Ovary (tissue), 9 donors: Measurements from ENCODE around the gene METTL16. TPM values are rescaled to one million over a fixed set of nuclear protein-coding genes. Genes with fewer than 3 reads are reported as not detected.

Experiments used
- DNase-seq, 5 donors: peaks; one replicate each; pipeline ENCODE4 v3.0.0-alpha.2; 2019 to 2020
- H3K27ac ChIP-seq, 2 donors: fragments of 200-600 bp; one replicate each; pipeline versions ENCODE4 v1.5.1 to v1.8.0; 2019 to 2022
- H3K27me3 ChIP-seq: fragments of 200-600 bp; one replicate; pipeline ENCODE4 v1.8.0; 2022
- H3K36me3 ChIP-seq: fragments of 200-600 bp; sonication (generic); one replicate; pipeline ENCODE4 v1.5.1; 2019
- H3K4me1 ChIP-seq: one replicate; pipeline ENCODE4 v1.8.1; 2013; ENCODE audit warnings: mild to moderate bottlenecking, moderate library complexity; ENCODE audit not compliant: insufficient read depth
- H3K4me3 ChIP-seq: fragments of 200-600 bp; sonication (generic); one replicate; pipeline ENCODE4 v1.5.1; 2017
- H3K9me3 ChIP-seq, 2 donors: fragments of 200-600 bp in 1 of 2; sonication (generic) in 1 of 2; one replicate each; pipeline versions ENCODE4 v1.5.1 to v1.8.1; 2013 to 2019; ENCODE audit warnings: mild to moderate bottlenecking in 1 of 2, moderate library complexity in 1 of 2
- CTCF ChIP-seq, 3 donors: fragments of 450-650 bp in 2 of 3; fragments of 200-600 bp in 1 of 3; IDR thresholded peaks; one replicate each; pipeline versions ENCODE4 v1.5.1 to v1.8.0; 2016 to 2022; ENCODE audit warnings: antibody characterized with exemption in 3 of 3, mild to moderate bottlenecking in 1 of 3
- EP300 ChIP-seq: sonication (generic); formaldehyde crosslinking; IDR thresholded peaks from one replicate; pipeline ENCODE4 v1.6.1; 2017; ENCODE audit warnings: antibody characterized with exemption
- POLR2A ChIP-seq: fragments of 450-650 bp; IDR thresholded peaks from one replicate; pipeline ENCODE4 v1.6.1; 2017; ENCODE audit warnings: antibody characterized with exemption, mild to moderate bottlenecking, moderate library complexity
- WGBS, 3 donors: extraction: QIAGEN DNeasy Blood & Tissue Kit in 1 of 3; methylation state at CpG; one replicate each; pipeline versions ENCODE4 v1.1.5 to v1.1.7; 2013 to 2017; 5-methylcytosine and 5-hydroxymethylcytosine counted together
- intact Hi-C, 4 donors: fragments of 100-400 bp; cut with DNase I; formaldehyde crosslinking; loops; one replicate each; pipeline versions ENCODE4 v1.11.0 to v1.15.1; 2022 to 2023
- polyA plus RNA-seq, 2 donors: library from polyadenylated mRNA; stranded (reverse); fragments of 200-250 nt in 1 of 2; fragments of 350-450 nt in 1 of 2; fragmentation: Illumina TruSeq in 1 of 2; extraction: RNeasy Lipid Tissue Mini Kit (QIAGEN cat#74804) in 1 of 2; gene quantifications; one replicate each; pipeline ENCODE4 v1.2.3, GENCODE V29; 2013 to 2014
- total RNA-seq, 7 donors: library from RNA; depleted of rRNA in 2 of 7; stranded (reverse); fragments of >200 nt in 2 of 7; fragmentation: NEBNext Ultra II Directional in 3 of 7; extraction: Animal tissue kit (Norgen Biotek cat#: 25700) in 3 of 7; gene quantifications; one replicate each; pipeline versions ENCODE4 v1.1.0 to v1.2.4, GENCODE V29; 2016 to 2023
- donor health status: DM: no; HTN: no; CAD: no; lungs with moderate emphysema.
- donor health status: DM: no; HTN: no; CAD: no.
- donor health status: Bipolar disorder and iron deficiency.
- donor health status: DM: yes; HTN: yes; CAD: no.
- donor health status: DM: no; HTN: no; CAD: no.
- donor health status: DM: yes; HTN: yes; CAD: no.

The METTL16 gene
- total and polyA plus RNA-seq, 9 donors, result 18.4 to 69.1 (median 38.8) TPM

- TF ChIP-seq CTCF (IDR thresholded peaks at IDR 0.05) (no peak), POLR2A (no peak), EP300 (no peak)
- intact Hi-C loops, result loop anchor here in 2 of 4 donors (5.0 to 10.0 kb wide), 2 partner anchors 33 to 300 kb away; no protein-coding TSS in a partner anchor
- Histone ChIP-seq H3K4me3 (no peak overlapping the region), H3K4me1 (peaks cover 10% of the 10 kb centered on the region), H3K27me3 (no peaks in the 10 kb centered on the region), H3K36me3 (no peaks in the 10 kb centered on the region), H3K27ac (peak overlapping the region in 1 of 2 donors; percentile 77), H3K9me3 (no peaks in the 10 kb centered on the region)
- peak in 1 of 5 donors; percentile 46 for DNase-seq
- 74 to 76% (median 74%) methylated on average over 22 of the region's 22 CpGs for WGBS, 3 donors
These were observed 127.1 kb downstream of the METTL16 start for GRCh38 chr17:2384439-2385127.

- intact Hi-C loops, result loop anchor here (1.0 to 10.0 kb wide), 5 partner anchors 31 to 301 kb away; no protein-coding TSS in a partner anchor
- TF ChIP-seq EP300, result no peak
- TF ChIP-seq POLR2A, result no peak
- no peak for TF ChIP-seq CTCF (IDR thresholded peaks at IDR 0.05)
- no peak for DNase-seq
- H3K4me1 ChIP-seq, result peaks cover 10% of the 10 kb centered on the region
- peak overlapping the region in 1 of 2 donors; percentile 36 for H3K27ac ChIP-seq
- no peaks in the 10 kb centered on the region for H3K36me3 ChIP-seq
- H3K4me3 ChIP-seq, result no peak overlapping the region
- 85 to 92% (median 88%) methylated on average over 11 of the region's 11 CpGs for WGBS, 3 donors
- H3K27me3 ChIP-seq, result no peaks in the 10 kb centered on the region
- no peaks in the 10 kb centered on the region for H3K9me3 ChIP-seq
These were observed 128.0 kb downstream of the METTL16 start for GRCh38 chr17:2383628-2384167.

GRCh38 chr17:2380950-2381649 is 130.6 kb downstream of the METTL16 start:
- Histone ChIP-seq H3K4me3 (no peak overlapping the region), H3K9me3 (no peaks in the 10 kb centered on the region), H3K27me3 (no peaks in the 10 kb centered on the region), H3K36me3 (no peaks in the 10 kb centered on the region), H3K4me1 (peaks cover 10% of the 10 kb centered on the region), H3K27ac (no peak overlapping the region)
- intact Hi-C loops, result loop anchor here in 2 of 4 donors (5.0 to 10.0 kb wide), 2 partner anchors 36 to 304 kb away; no protein-coding TSS in a partner anchor
- TF ChIP-seq CTCF (IDR thresholded peaks at IDR 0.05) (no peak), POLR2A (no peak), EP300 (no peak)
- WGBS, 3 donors, result 70 to 77% (median 73%) methylated on average over 15 of the region's 15 CpGs
- no peak for DNase-seq

- peaks cover 8% of the 10 kb centered on the region for H3K4me1 ChIP-seq
- no peaks in the 10 kb centered on the region for H3K27me3 ChIP-seq
- no peak overlapping the region for H3K27ac ChIP-seq
- no peak for DNase-seq
- no peak for TF ChIP-seq CTCF (IDR thresholded peaks at IDR 0.05)
- no peak for TF ChIP-seq POLR2A
- no peak for TF ChIP-seq EP300
- H3K9me3 ChIP-seq, result no peaks in the 10 kb centered on the region
- H3K36me3 ChIP-seq, result no peaks in the 10 kb centered on the region
- 73 to 79% (median 77%) methylated on average over 15 to 16 of the region's 16 CpGs for WGBS, 3 donors
- intact Hi-C loops, result loop anchor here in 2 of 4 donors (5.0 to 10.0 kb wide), 2 partner anchors 37 to 304 kb away; no protein-coding TSS in a partner anchor
- H3K4me3 ChIP-seq, result no peak overlapping the region
These were observed 131.3 kb downstream of the METTL16 start for GRCh38 chr17:2380226-2380922.
